K562 (cell line): Measurements from ENCODE around the gene PLD1. TPM values are rescaled to one million over a fixed set of nuclear protein-coding genes. Genes with fewer than 3 reads are reported as not detected.

ENCODE experiments used
- ATAC-seq: fragments of 200-7000 bp; cut with Tn5 transposase; 3 replicates; pipeline ENCODE4 v1.9.1; 2020; ENCODE audit warnings: moderate library complexity
- BruUV-seq: library from RNA; stranded (reverse); fragments of 400-500 nt; replicated peaks from 2 replicates; lab custom pipeline; 2021; lab: Mats Ljungman, UMichigan
- CTCF ChIA-PET: fragments of 300-600 bp; formaldehyde crosslinking; extraction: SDS; loops from one replicate; lab custom pipeline; 2021; ENCODE audit warnings: low intra/inter-chr PET ratio; lab: Yijun Ruan, JAX
- POLR2A ChIA-PET: fragments of 300-600, 350-650 bp; sonication (Branson Sonifier 250); formaldehyde crosslinking; extraction: SDS; loops from one replicate; lab custom pipeline; 2021; ENCODE audit warnings: antibody characterized with exemption, inconsistent platforms; lab: Yijun Ruan, JAX
- DNase-seq, 4 experiments: peaks; one replicate each; pipeline versions ENCODE4 v3.0.0 to v3.0.0-alpha.2; 2011 to 2018; ENCODE audit warnings: low spot score in 3 of 4, mixed read lengths in 3 of 4; ENCODE audit errors: extremely low read depth in 1 of 4
- FAIRE-seq: peaks from 2 replicates; lab custom pipeline; 2011; peaks lifted over from hg19 to GRCh38; lab: Jason Lieb, UNC
- H2AFZ ChIP-seq: 2 replicates; pipeline ENCODE4 v1.6.0; 2011; ENCODE audit warnings: low read depth, low read length, control low read depth, inconsistent platforms
- H3K27ac ChIP-seq: fragments of 200-600 bp; 3 replicates; pipeline ENCODE4 v1.8.0; 2011; ENCODE audit warnings: low read depth, mild to moderate bottlenecking, control low read depth, inconsistent platforms, low read length, moderate library complexity, mixed read lengths; ENCODE audit errors: extremely low read depth
- H3K27me3 ChIP-seq, 2 experiments: fragments of 300-600 bp in 1 of 2; 2 replicates in 1 of 2; 3 replicates in 1 of 2; pipeline versions ENCODE4 v1.6.0 to v1.8.0; 2011; ENCODE audit warnings: inconsistent platforms in 2 of 2, low read length in 2 of 2, mild to moderate bottlenecking in 1 of 2, mixed read lengths in 1 of 2, moderate library complexity in 1 of 2; ENCODE audit not compliant: control insufficient read depth in 2 of 2, insufficient read depth in 2 of 2
- H3K36me3 ChIP-seq: fragments of 300-600 bp; 3 replicates; pipeline ENCODE4 v1.8.0; 2011; ENCODE audit warnings: mild to moderate bottlenecking, low read length, inconsistent platforms; ENCODE audit not compliant: control insufficient read depth, insufficient read depth
- H3K4me1 ChIP-seq, 2 experiments: fragments of 200-600 bp in 1 of 2; replicated peaks in 1 of 2; 2 replicates in 1 of 2; 3 replicates in 1 of 2; pipeline versions ENCODE4 v1.5.1 to v1.8.0; 2011; ENCODE audit warnings: inconsistent platforms in 2 of 2, low read length in 2 of 2, mild to moderate bottlenecking in 1 of 2, mixed read lengths in 1 of 2, moderate library complexity in 1 of 2; ENCODE audit not compliant: control insufficient read depth in 2 of 2, insufficient read depth in 2 of 2
- H3K4me2 ChIP-seq: 2 replicates; pipeline ENCODE4 v1.6.1; 2011; ENCODE audit warnings: low read length, control low read depth, inconsistent platforms, mixed read lengths; ENCODE audit not compliant: insufficient read depth
- H3K4me3 ChIP-seq: fragments of 200-600 bp; sonication (generic), shearing (Covaris generic); 2 replicates; pipeline ENCODE4 v1.5.1; 2016; ENCODE audit warnings: control low read depth, inconsistent platforms
- H3K79me2 ChIP-seq: fragments of 200-600 bp; 3 replicates; pipeline ENCODE4 v1.8.0; 2011; ENCODE audit warnings: low read length, inconsistent platforms; ENCODE audit not compliant: control insufficient read depth, insufficient read depth
- H3K9ac ChIP-seq, 2 experiments: 2 replicates each; pipeline versions ENCODE4 v1.6.0 to v1.6.1; 2011; ENCODE audit warnings: low read depth in 2 of 2, low read length in 2 of 2, control low read depth in 1 of 2, inconsistent platforms in 1 of 2, mild to moderate bottlenecking in 1 of 2, mixed read lengths in 1 of 2; ENCODE audit not compliant: insufficient read depth in 1 of 2
- H3K9me1 ChIP-seq: one replicate; pipeline ENCODE4 v1.6.0; 2011; ENCODE audit warnings: inconsistent platforms, mild to moderate bottlenecking, low read length, moderate library complexity; ENCODE audit not compliant: control insufficient read depth, insufficient read depth
- H3K9me3 ChIP-seq: replicated peaks from 2 replicates; pipeline ENCODE4 v1.5.1; 2011; ENCODE audit warnings: low read depth, low read length, inconsistent platforms; ENCODE audit not compliant: control insufficient read depth, insufficient read depth
- H4K20me1 ChIP-seq: replicated peaks from 2 replicates; pipeline ENCODE4 v1.6.1; 2011; ENCODE audit warnings: low read length, inconsistent platforms, mixed read lengths; ENCODE audit not compliant: control insufficient read depth, insufficient read depth
- BCOR ChIP-seq: fragments of 450-650 bp; IDR thresholded peaks from 2 replicates; pipeline ENCODE4 v1.6.1; 2016
- KDM1A ChIP-seq, 2 experiments: fragments of 450-650 bp; IDR thresholded peaks; 2 replicates each; pipeline ENCODE4 v1.6.1; 2016; ENCODE audit warnings: mild to moderate bottlenecking in 2 of 2
- LEF1 ChIP-seq: fragments of 450-650 bp; IDR thresholded peaks from 2 replicates; pipeline ENCODE4 v1.6.1; 2016; ENCODE audit warnings: mild to moderate bottlenecking
- RFX1 ChIP-seq: fragments of 450-650 bp; IDR thresholded peaks from 2 replicates; pipeline ENCODE4 v1.6.1; 2016; ENCODE audit warnings: mild to moderate bottlenecking, moderate library complexity
- SMARCA5 ChIP-seq: fragments of 450-650 bp; IDR thresholded peaks from 2 replicates; pipeline ENCODE4 v1.6.1; 2016
- SOX6 ChIP-seq: fragments of 450-650 bp; IDR thresholded peaks from 2 replicates; pipeline ENCODE4 v1.6.1; 2014; ENCODE audit warnings: mild to moderate bottlenecking
- SRSF7 ChIP-seq: fragments of 200-400 bp; formaldehyde crosslinking; optimal IDR thresholded peaks from 2 replicates; pipeline ENCODE3; 2017; ENCODE audit warnings: mild to moderate bottlenecking, low read depth, low read length
- SUPT5H ChIP-seq: fragments of 450-650 bp; IDR thresholded peaks from 2 replicates; pipeline ENCODE4 v1.6.1; 2016
- TCF3 ChIP-seq: sonication (generic); formaldehyde crosslinking; IDR thresholded peaks from 2 replicates; pipeline ENCODE4 v1.4.0; 2020; ENCODE audit warnings: mild to moderate bottlenecking, missing genetic modification reagents
- ZBTB8A ChIP-seq: fragments of 450-650 bp; IDR thresholded peaks from 2 replicates; pipeline ENCODE4 v1.6.1; 2018; ENCODE audit warnings: mild to moderate bottlenecking, moderate library complexity; ENCODE audit not compliant: partially characterized antibody
- ZNF551 ChIP-seq: fragments of 250-450 bp; sonication (Bioruptor Pico); IDR thresholded peaks from 2 replicates; pipeline ENCODE4 v1.5.0; 2021; ENCODE audit warnings: mild to moderate bottlenecking, moderate library complexity
- ZNF644 ChIP-seq: fragments of 200-800 bp; sonication (Bioruptor generic); IDR thresholded peaks from 2 replicates; pipeline ENCODE4 v1.6.1; 2016; ENCODE audit warnings: low read depth, missing genetic modification characterization, missing compliant biosample characterization
- ZNF717 ChIP-seq: fragments of 250-450 bp; sonication (Bioruptor Pico); IDR thresholded peaks from 2 replicates; pipeline ENCODE4 v1.5.0; 2021
- ZNF75A ChIP-seq: fragments of 450-650 bp; formaldehyde crosslinking; IDR thresholded peaks from 2 replicates; pipeline ENCODE4 v1.4.0; 2020; ENCODE audit warnings: mild to moderate bottlenecking
- WGBS: fragments of 100-300 bp; shearing (Covaris generic); methylation state at CpG from one replicate; pipeline ENCODE4 v1.1.6; 2016; ENCODE audit warnings: low coverage, mixed read lengths; ENCODE audit not compliant: insufficient coverage; ENCODE audit errors: missing lambda C conversion rate; 5-methylcytosine and 5-hydroxymethylcytosine counted together
- in situ Hi-C: fragments of 300-500 bp; cut with MboI; formaldehyde crosslinking; loops from 4 replicates; pipeline ENCODE4 v1.15.0; 2018; ENCODE audit warnings: inconsistent platforms, mixed read lengths
- intact Hi-C: fragments of 100-400 bp; cut with micrococcal nuclease; formaldehyde crosslinking; loops from 2 replicates; pipeline ENCODE4 v1.14.2; 2022
- polyA plus RNA-seq, 8 experiments: library from polyadenylated mRNA; depleted of rRNA in 4 of 8; stranded (reverse) in 5 of 8; unstranded in 3 of 8; fragments of >200 nt; fragmentation: Nextera tagmentation in 2 of 8; fragmentation: Illumina TruSeq in 1 of 8; extraction: Ambion mirVana in 2 of 8; extraction: Trizol in 1 of 8; gene quantifications; 2 replicates each; pipeline versions ENCODE4 v1.2.1 to v1.2.3, GENCODE V29; 2011 to 2014; ENCODE audit warnings: inconsistent platforms in 1 of 8, missing spikeins in 1 of 8
- total RNA-seq, 7 experiments: library from RNA; depleted of rRNA in 6 of 7; stranded (reverse); fragments of >200 nt in 6 of 7; fragmentation: Illumina TruSeq in 2 of 7; extraction: Trizol in 2 of 7; gene quantifications; 2 replicates each; pipeline versions ENCODE4 v1.2.1 to v1.2.3, GENCODE V29; 2011 to 2021; ENCODE audit warnings: low replicate concordance in 1 of 7
- TF ChIP-seq, protein P1 (sequence below): fragments of 250-450 bp; sonication (Bioruptor Pico); IDR thresholded peaks from 2 replicates; pipeline ENCODE4 v1.8.0; 2021; ENCODE audit warnings: moderate library complexity, mild to moderate bottlenecking, inconsistent platforms
- TF ChIP-seq, protein P2 (sequence below): sonication (generic); formaldehyde crosslinking; IDR thresholded peaks from 2 replicates; pipeline ENCODE4 v1.8.0; 2022; ENCODE audit warnings: missing genetic modification reagents, mild to moderate bottlenecking, borderline replicate concordance
- TF ChIP-seq, protein P3 (sequence below): fragments of 250-450 bp; sonication (Bioruptor Pico); IDR thresholded peaks from 2 replicates; pipeline ENCODE4 v1.8.0; 2021; ENCODE audit warnings: mild to moderate bottlenecking, moderate library complexity
- TF ChIP-seq, protein P4 (sequence below): fragments of 450-650 bp; conservative IDR thresholded peaks from 2 replicates; pipeline ENCODE4 v1.6.1; 2016; ENCODE audit warnings: missing genetic modification characterization, low read depth, mild to moderate bottlenecking, control low read depth, missing compliant biosample characterization

The PLD1 gene
- total and polyA plus RNA-seq, 9 of the 15 experiments (the other 6 are each of a cell fraction or from before 2014, with no cell fraction given), result 8.4 to 26.1 (median 18.6) TPM

DNA sequence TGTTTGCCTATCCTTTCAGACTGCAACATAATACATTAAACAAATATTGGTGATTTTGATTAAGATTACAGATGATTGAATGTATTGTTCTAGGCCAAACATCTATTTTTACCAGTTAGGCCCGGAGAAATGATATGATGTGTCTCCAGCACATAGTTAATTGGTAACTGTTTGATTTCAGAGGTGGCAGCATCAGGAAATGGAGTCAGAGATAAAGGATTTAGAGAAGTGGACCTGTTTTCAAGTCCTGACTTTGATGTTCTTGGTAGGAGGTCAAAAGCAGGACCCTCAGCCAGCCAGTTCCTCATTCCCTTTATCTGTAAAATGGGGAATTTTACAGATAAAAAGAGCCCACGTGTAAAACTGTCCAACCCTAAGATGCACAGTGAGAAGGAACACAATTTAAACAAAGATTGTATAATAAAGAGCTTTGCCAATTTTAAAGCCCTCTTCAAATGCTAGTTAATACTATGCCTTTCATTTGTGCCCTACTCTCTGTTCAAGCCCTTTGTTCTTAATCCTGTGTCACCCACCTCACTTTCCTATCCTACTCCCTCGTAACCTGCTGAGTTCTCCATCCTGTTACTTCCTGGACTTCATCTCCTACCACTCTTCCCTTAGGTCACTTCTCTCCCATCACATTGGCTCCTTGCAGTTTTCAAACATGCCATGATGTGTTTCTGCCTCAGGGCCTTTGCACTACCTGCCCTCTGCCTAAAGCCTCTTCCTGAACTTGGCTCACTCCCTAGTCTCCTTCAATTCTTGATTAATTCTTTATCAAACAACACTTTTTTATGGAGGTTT, 35.4 kb upstream of the PLD1 start:
- Histone ChIP-seq H3K9me3 (no peaks in the 10 kb centered on the region), H3K4me3 (no peak overlapping the region), H2AFZ (no peak overlapping the region), H3K79me2 (no peaks in the 10 kb centered on the region), H3K9me1 (no peaks in the 10 kb centered on the region), H3K36me3 (no peaks in the 10 kb centered on the region), H4K20me1 (no peaks in the 10 kb centered on the region), H3K27me3 (no peaks in the 10 kb centered on the region; a peak in 1 of 5 replicates), H3K4me1 (peaks cover 3 to 6% of the 10 kb centered on the region in 2 experiments; a peak in 4 of 5 replicates), H3K27ac (no peak overlapping the region), H3K9ac (no peak overlapping the region), H3K4me2 (no peak overlapping the region)
- in situ Hi-C loops, result no loop called here
- POLR2A ChIA-PET, result no interaction called here
- CTCF ChIA-PET, result no interaction called here
- ATAC-seq (no peak), DNase-seq (no peak), FAIRE-seq (no peak)
- intact Hi-C loops, result no loop called here
- WGBS, result 40% methylated on average over 3 of the region's 3 CpGs
- BruUV-seq, result no TSS peak
- TF ChIP-seq ZNF75A (CRISPR knock-in tag) (no peak), TCF3 (CRISPR knock-in tag) (no peak), SUPT5H (no peak), RFX1 (no peak), SRSF7 (no peak), SMARCA5 (peak; percentile 55; the same call in 1 of the 2 replicates), ZBTB8A (no peak), KDM1A (IDR thresholded peaks at IDR 0.05) (0 out of 4 replicates have a peak, but pooled peaks of 1 of the 2 experiments have one; percentile 7), SOX6 (no peak), BCOR (peak; percentile 43; the same call in 1 of the 2 replicates), ZNF717 (no peak), LEF1 (no peak), ZNF644 (no peak), ZNF551 (CRISPR knock-in tag) (no peak)
- TF ChIP-seq, protein P1, sequence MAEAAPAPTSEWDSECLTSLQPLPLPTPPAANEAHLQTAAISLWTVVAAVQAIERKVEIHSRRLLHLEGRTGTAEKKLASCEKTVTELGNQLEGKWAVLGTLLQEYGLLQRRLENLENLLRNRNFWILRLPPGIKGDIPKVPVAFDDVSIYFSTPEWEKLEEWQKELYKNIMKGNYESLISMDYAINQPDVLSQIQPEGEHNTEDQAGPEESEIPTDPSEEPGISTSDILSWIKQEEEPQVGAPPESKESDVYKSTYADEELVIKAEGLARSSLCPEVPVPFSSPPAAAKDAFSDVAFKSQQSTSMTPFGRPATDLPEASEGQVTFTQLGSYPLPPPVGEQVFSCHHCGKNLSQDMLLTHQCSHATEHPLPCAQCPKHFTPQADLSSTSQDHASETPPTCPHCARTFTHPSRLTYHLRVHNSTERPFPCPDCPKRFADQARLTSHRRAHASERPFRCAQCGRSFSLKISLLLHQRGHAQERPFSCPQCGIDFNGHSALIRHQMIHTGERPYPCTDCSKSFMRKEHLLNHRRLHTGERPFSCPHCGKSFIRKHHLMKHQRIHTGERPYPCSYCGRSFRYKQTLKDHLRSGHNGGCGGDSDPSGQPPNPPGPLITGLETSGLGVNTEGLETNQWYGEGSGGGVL (CRISPR knock-in tag), result no peak
- TF ChIP-seq, protein P2, sequence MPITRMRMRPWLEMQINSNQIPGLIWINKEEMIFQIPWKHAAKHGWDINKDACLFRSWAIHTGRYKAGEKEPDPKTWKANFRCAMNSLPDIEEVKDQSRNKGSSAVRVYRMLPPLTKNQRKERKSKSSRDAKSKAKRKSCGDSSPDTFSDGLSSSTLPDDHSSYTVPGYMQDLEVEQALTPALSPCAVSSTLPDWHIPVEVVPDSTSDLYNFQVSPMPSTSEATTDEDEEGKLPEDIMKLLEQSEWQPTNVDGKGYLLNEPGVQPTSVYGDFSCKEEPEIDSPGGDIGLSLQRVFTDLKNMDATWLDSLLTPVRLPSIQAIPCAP (CRISPR knock-in tag), result no peak
- TF ChIP-seq, protein P3, sequence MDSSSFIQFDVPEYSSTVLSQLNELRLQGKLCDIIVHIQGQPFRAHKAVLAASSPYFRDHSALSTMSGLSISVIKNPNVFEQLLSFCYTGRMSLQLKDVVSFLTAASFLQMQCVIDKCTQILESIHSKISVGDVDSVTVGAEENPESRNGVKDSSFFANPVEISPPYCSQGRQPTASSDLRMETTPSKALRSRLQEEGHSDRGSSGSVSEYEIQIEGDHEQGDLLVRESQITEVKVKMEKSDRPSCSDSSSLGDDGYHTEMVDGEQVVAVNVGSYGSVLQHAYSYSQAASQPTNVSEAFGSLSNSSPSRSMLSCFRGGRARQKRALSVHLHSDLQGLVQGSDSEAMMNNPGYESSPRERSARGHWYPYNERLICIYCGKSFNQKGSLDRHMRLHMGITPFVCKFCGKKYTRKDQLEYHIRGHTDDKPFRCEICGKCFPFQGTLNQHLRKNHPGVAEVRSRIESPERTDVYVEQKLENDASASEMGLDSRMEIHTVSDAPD, result no peak
- TF ChIP-seq, protein P4, sequence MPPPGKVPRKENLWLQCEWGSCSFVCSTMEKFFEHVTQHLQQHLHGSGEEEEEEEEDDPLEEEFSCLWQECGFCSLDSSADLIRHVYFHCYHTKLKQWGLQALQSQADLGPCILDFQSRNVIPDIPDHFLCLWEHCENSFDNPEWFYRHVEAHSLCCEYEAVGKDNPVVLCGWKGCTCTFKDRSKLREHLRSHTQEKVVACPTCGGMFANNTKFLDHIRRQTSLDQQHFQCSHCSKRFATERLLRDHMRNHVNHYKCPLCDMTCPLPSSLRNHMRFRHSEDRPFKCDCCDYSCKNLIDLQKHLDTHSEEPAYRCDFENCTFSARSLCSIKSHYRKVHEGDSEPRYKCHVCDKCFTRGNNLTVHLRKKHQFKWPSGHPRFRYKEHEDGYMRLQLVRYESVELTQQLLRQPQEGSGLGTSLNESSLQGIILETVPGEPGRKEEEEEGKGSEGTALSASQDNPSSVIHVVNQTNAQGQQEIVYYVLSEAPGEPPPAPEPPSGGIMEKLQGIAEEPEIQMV (tag), result no peak
